ENCODE results near the gene C12orf56. TPM values are rescaled to one million over a fixed set of nuclear protein-coding genes. Genes with fewer than 3 reads are reported as not detected.

The C12orf56 gene
- total RNA-seq (2021): not detected in 2 replicates
- percentile 10 among the genes with signal in this experiment for Bru-seq, nascent RNA
- percentile 9 among the genes with signal in this experiment for BruChase-seq, experiment 1, labeled RNA remaining after a 2-hour chase
- BruChase-seq, experiment 2, labeled RNA remaining after a 6-hour chase: percentile 3 among the genes with signal in this experiment
- long read RNA-seq: 0 reads

DNA sequence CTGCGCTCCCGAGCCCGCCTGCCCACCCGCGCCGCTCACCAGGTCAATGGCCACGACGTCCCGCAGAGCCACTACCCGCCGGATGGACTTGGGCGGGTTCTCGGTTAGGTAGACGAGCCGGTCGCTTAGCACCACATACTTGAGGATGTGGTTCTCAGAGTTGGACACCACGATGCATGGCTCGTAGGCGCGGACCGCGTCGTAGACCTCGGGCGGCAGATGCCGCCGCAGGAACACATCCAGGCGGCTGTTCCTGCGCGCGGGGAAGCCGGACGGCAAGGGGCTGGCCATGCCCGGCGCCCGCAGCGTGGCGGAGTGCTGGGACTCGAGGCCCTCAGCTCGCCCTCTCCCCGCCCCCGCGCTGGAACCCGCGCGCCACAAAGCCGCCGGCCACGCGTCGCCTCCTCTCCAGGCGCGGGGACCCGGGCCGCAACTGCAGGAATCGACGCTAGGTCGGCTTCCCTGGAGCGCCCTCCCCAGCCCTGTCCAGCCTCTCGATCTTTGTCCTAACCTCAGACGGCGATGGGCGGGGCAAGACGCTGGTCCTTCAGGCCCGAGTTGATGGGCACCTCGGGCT is at the start of gene C12orf56:
TSS of gene C12orf56 (minus strand) at position 484 of the 577 bp plus-strand sequence. CDS start at position 291, 193 bp downstream.
- ChIA-PET POLR2A (ENCODE audit: unreplicated experiment) (interaction anchor here (0.6 kb wide), 1 partner anchor 166 kb away, joined by 5 read pairs; no protein-coding TSS in a partner anchor), CTCF (interaction anchor here (0.7 kb wide), 1 partner anchor 551 kb away, joined by 3 read pairs; no protein-coding TSS in a partner anchor)
- Histone ChIP-seq H3K79me2 (ENCODE audit: low read depth) (no peaks in the 10 kb centered on the region), H3F3A (ENCODE audit: insufficient read depth, low read depth) (peaks cover 20% of the 10 kb centered on the region; the same call in 1 of the 2 replicates), H3K4me3 (peak within 1 kb of the TSS; percentile 38; the same call in 1 of the 2 replicates), H3K4me1 (replicated peaks; ENCODE audit: insufficient read depth) (peaks cover 22% of the 10 kb centered on the region), H3K9me3 (ENCODE audit: insufficient read depth, low read depth) (no peaks in the 10 kb centered on the region), H3K4me2 (peak within 1 kb of the TSS; percentile 57), H3K9me2 (ENCODE audit: insufficient read depth) (no peaks in the 10 kb centered on the region), H4K20me1 (ENCODE audit: insufficient read depth) (no peaks in the 10 kb centered on the region), H3K27ac (no peak within 1 kb of the TSS), H2AFZ (peak within 1 kb of the TSS; percentile 62), H3K27me3 (ENCODE audit: insufficient read depth, low read depth) (no peaks in the 10 kb centered on the region), H3K36me3 (ENCODE audit: low read depth) (no peaks in the 10 kb centered on the region)
- TF ChIP-seq CTCF (conservative IDR thresholded peaks at IDR 0.05): no peak
- TF ChIP-seq EZH2 (IDR thresholded peaks at IDR 0.05; ENCODE audit: low read depth): no peak
- DNase-seq: no peak
- intact Hi-C loops (cut with micrococcal nuclease; ENCODE audit: unreplicated experiment): no loop called here
- no TSS peak for BruUV-seq (replicated peaks)

DNA sequence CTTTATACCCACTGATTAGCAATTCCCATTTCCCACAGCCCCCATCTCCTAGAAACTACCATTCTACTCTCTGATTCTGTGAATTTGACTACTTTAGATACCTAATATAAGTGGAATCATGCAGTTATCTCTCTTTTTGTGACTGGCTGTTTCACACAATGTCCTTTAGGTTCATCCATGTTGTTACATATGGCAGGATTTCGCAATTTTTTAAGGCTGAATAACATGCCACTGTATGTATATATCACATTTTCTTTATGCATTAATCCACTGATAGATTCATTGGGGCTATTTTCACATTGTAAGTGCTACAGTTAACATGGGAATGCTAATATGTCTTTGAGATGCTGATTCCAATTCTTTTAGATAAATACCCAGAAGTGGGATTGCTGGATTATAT is 49.5 kb upstream of the C12orf56 start:
- Histone ChIP-seq H3F3A (ENCODE audit: insufficient read depth, low read depth) (peaks cover 50% of the 10 kb centered on the region), H4K20me1 (ENCODE audit: insufficient read depth) (peaks cover 58% of the 10 kb centered on the region), H3K9me2 (ENCODE audit: insufficient read depth) (no peaks in the 10 kb centered on the region), H3K36me3 (ENCODE audit: low read depth) (peaks cover 73% of the 10 kb centered on the region), H3K9me3 (ENCODE audit: insufficient read depth, low read depth) (no peaks in the 10 kb centered on the region), H3K79me2 (ENCODE audit: low read depth) (0 out of 2 replicates have a peak, but pooled peaks cover 7% of the 10 kb centered on the region), H3K27ac (no peak overlapping the region), H3K4me1 (replicated peaks; ENCODE audit: insufficient read depth) (no peaks in the 10 kb centered on the region), H3K27me3 (ENCODE audit: insufficient read depth, low read depth) (no peaks in the 10 kb centered on the region), H3K4me2 (no peak overlapping the region), H3K4me3 (no peak overlapping the region), H2AFZ (no peak overlapping the region)
- no peak for DNase-seq
- BruUV-seq (replicated peaks): no TSS peak
- CTCF ChIA-PET: no interaction called here
- intact Hi-C loops (cut with micrococcal nuclease; ENCODE audit: unreplicated experiment): no loop called here
- POLR2A ChIA-PET (ENCODE audit: unreplicated experiment): no interaction called here
- TF ChIP-seq EZH2 (IDR thresholded peaks at IDR 0.05; ENCODE audit: low read depth) (no peak), CTCF (conservative IDR thresholded peaks at IDR 0.05) (no peak)

GRCh38 chr12:64433915-64434314 is 43.4 kb upstream of the C12orf56 start:
- Histone ChIP-seq H3K27me3 (ENCODE audit: insufficient read depth, low read depth) (no peaks in the 10 kb centered on the region), H3K4me3 (no peak overlapping the region), H3K27ac (no peak overlapping the region), H3K9me2 (ENCODE audit: insufficient read depth) (no peaks in the 10 kb centered on the region), H3K9me3 (ENCODE audit: insufficient read depth, low read depth) (no peaks in the 10 kb centered on the region), H3K4me2 (no peak overlapping the region), H2AFZ (no peak overlapping the region), H4K20me1 (ENCODE audit: insufficient read depth) (peaks cover 69% of the 10 kb centered on the region), H3K79me2 (ENCODE audit: low read depth) (no peaks in the 10 kb centered on the region), H3K4me1 (replicated peaks; ENCODE audit: insufficient read depth) (no peaks in the 10 kb centered on the region), H3F3A (ENCODE audit: insufficient read depth, low read depth) (peaks cover 34% of the 10 kb centered on the region; the same call in 1 of the 2 replicates), H3K36me3 (ENCODE audit: low read depth) (peaks cover 86% of the 10 kb centered on the region)
- intact Hi-C loops (cut with micrococcal nuclease; ENCODE audit: unreplicated experiment): no loop called here
- POLR2A ChIA-PET (ENCODE audit: unreplicated experiment): no interaction called here
- TF ChIP-seq EZH2 (IDR thresholded peaks at IDR 0.05; ENCODE audit: low read depth) (no peak), CTCF (conservative IDR thresholded peaks at IDR 0.05) (no peak)
- no TSS peak for BruUV-seq (replicated peaks)
- CTCF ChIA-PET: no interaction called here
- DNase-seq: no peak
